IPS-NIHi11 (cell line): Measurements from ENCODE around the gene MAZ.

ENCODE experiments used
- DNase-seq: peaks from one replicate; pipeline ENCODE4 v3.0.0; 2012; ENCODE audit warnings: mixed read lengths, low spot score

Gene MAZ

DNA sequence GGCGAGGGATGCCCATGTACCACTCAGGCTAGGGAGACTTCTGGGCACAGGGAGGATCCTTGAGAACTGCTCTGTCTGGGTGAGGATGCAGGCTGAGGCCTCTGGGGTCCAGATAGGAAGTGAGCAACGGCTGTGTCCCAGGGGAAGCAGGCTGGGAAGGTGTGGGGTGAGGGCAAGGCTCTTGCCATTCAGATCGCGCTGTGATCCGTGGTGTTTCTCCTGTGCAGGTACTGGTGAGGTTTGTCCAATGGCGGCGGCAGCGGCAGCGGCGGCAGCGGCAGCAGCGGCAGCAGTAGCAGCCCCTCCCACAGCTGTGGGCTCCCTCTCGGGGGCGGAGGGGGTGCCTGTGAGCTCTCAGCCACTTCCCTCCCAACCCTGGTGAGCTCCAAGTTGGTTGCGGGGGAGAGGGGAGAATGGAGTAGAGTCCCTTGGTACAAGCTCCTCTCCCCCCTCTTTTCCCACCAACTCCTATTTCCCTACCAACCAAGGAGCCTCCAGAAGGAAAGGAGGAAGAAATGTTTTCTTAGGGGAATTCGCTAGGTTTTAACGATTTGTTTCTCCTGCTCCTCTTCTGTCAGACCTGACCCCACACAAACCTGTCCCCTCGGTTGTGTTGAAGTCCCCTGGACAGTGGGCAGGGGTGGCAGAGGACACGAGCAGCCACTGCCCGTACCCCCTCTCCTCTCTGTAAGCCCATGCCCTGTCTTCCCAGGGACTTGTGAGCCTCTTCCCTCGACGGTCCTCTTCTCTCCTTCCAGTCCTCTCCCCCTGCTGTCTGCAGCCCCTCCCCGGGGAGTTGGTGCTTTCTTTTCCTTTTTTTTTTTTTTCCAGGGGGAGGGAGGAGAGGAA is 3.7 kb downstream of the MAZ start:
- DNase-seq: no peak

- no peak for DNase-seq
Measured at GRCh38 chr16:29810699-29811169, 4.4 kb downstream of the MAZ start.

- peak; percentile 78 for DNase-seq
Measured at GRCh38 chr16:29811170-29811895, 5.0 kb downstream of the MAZ start.

DNA sequence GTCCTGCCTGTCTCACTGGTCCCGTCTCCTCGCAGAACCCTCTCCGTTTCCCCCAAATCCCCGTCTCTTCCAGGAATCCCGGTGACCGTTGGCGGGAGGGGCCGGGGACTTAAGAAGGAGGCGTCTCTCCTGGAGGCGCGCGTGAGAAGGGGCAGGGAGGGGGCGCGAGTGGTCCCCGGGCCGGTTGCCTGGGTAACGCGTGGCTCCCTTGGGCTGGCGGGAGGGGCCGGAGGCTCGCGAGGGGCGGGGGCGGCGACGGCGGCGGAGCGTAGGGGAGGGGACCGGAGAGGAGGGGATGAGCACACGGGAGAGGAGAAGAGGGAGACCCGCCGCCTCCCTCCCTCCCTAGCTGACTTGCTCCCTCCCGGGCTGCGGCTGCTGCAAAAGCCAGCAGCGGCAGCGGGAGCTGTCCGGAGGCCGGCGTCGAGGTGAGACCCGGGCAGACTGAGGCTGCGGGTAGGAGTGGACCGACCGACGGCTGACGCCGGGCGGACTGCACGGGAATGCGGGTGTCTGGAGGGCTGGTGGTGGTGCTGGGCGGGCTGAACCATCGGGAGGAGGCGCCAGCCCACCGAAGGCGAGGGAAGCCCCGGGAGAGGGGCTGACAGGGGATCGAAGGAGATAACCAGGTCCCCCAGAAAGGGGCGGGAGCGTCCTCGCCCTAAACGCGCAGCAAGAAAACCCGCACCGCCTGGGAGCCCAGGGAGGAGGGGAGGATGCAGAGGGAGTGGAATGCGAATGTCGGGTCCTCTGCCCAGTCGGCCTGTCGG is 5.8 kb downstream of the MAZ start, which contains the start of gene PRRT2:
TSS of gene PRRT2 (plus strand) at position 298 of the 770 bp plus-strand sequence. CDS start 862 bp downstream, outside the sequence.
- DNase-seq: peak; percentile 57

DNA sequence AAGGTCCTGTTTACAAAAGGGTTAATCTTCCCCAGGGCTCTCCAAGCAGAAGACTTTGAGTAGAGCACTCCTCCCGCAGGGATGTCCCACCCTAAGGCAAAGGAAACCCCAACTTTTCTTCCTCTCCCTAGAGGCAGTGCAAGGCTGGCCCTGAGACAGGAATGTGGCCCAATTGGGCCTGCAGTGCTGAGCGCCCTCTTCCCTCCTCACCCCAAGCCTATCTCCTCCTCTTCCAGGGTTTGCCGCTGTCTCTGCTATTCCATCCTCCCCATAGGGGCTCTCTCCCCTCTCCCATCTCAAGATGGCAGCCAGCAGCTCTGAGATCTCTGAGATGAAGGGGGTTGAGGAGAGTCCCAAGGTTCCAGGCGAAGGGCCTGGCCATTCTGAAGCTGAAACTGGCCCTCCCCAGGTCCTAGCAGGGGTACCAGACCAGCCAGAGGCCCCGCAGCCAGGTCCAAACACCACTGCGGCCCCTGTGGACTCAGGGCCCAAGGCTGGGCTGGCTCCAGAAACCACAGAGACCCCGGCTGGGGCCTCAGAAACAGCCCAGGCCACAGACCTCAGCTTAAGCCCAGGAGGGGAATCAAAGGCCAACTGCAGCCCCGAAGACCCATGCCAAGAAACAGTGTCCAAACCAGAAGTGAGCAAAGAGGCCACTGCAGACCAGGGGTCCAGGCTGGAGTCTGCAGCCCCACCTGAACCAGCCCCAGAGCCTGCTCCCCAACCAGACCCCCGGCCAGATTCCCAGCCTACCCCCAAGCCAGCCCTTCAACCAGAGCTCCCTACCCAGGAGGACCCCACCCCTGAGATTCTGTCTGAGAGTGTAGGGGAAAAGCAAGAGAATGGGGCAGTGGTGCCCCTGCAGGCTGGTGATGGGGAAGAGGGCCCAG is 6.7 kb downstream of the MAZ start:
- DNase-seq: no peak

- no peak for DNase-seq
Measured at GRCh38 chr16:29813644-29814562, 7.6 kb downstream of the MAZ start.

DNA sequence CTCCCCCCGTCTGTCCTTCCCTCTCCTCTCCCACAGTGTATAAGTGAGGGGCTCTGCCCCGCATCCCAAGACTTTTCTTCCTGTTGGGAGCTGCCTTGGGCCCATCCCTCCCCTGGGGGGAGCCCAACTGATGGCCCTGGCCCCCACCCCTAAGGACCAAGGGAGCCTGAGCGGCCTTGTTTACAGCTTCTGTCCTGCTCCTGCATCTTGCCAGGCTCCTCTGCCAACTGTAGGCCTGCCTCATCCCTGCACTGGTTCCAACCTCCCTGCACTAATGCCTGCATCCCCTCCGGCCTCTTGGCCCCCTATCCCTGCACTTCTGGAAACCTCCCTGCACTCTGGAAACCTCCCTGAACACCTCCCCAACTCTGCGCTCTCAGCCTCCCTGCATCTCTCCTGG is 8.3 kb downstream of the MAZ start:
- no peak for DNase-seq

DNA sequence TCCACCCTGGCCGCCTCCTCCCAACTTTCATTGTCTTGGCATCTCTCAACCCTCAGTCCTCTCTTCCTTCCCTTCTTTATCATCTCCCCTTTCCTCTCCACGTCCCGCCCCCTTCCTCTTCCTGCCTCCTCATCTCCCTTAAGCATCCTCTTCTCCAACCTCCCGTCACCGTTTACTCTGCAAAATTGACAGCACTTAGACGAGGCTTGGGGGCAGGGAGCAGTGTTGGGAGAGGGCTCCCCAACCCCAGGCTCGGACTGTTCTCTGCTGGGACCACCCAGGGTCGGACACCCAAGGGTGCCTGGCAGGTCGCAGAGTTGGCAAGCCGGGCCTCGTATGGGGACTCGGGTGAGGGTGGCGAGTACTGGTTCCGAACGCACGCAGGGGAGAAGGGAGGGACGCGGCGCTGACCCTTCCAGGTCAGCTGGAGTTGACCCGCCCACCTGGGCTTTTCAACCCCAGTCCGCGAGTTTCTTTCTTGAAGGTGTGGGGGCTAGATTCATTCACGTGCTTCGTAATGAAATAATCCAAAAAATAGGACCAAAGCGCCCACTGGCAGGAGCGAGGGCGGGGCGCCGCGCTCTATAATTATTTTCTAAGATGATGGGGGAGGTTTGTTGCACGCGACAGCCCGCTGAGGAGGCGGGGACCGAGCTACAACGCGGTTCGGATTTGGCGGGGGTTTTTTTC is 8.8 kb downstream of the MAZ start:
- no peak for DNase-seq

- peak; percentile 89 for DNase-seq
Measured at GRCh38 chr16:29815793-29816693, 9.7 kb downstream of the MAZ start, which contains the start of gene PAGR1. TSS of gene PAGR1 (plus strand) at chr16:29816152. CDS start at chr16:29816526, 374 bp downstream.

DNA sequence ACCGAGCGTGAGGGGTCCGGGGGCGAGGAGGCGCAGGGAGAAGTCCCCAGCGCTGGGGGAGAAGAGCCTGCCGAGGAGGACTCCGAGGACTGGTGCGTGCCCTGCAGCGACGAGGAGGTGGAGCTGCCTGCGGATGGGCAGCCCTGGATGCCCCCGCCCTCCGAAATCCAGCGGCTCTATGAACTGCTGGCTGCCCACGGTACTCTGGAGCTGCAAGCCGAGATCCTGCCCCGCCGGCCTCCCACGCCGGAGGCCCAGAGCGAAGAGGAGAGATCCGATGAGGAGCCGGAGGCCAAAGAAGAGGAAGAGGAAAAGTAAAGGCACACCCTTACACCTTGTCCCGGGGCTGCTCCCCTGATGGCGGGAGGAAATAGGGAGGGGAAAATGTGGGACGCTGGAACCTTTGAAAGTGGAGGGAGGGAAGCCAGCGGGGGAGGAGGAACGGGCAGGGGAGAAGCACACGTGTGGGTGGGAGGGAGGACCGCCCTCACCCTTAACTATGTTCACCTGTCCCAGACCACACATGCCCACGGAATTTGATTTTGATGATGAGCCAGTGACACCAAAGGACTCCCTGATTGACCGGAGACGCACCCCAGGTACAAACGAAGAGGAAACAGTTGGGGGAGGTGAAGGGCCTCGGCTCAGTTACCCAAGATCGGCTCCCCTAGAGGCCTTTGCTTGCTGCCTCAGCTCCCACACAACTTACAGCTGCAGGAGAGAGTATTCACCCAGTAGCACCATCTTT is 10.5 kb downstream of the MAZ start:
- DNase-seq: peak; percentile 72

DNA sequence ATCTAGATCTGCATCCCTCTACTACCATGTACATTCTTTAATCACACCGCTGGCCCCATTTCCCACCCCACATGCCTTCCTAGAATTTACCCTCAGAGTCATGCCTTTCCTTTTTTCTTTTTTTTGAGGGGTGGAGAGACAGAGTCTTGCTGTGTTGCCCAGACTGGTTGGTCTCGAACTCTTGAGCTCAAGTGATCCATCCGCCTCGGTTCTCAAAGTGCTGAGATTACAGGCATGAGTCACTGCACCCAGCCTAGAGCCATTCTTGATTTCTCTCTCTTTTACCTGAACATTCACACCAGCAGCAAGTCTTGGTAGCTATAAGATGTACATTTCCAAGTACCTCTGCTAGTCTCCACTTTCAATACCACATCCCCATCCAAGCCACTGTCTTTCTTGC is 11.8 kb downstream of the MAZ start:
- no peak for DNase-seq

- no peak for DNase-seq
Measured at GRCh38 chr16:29819506-29819905, 13.2 kb downstream of the MAZ start.

DNA sequence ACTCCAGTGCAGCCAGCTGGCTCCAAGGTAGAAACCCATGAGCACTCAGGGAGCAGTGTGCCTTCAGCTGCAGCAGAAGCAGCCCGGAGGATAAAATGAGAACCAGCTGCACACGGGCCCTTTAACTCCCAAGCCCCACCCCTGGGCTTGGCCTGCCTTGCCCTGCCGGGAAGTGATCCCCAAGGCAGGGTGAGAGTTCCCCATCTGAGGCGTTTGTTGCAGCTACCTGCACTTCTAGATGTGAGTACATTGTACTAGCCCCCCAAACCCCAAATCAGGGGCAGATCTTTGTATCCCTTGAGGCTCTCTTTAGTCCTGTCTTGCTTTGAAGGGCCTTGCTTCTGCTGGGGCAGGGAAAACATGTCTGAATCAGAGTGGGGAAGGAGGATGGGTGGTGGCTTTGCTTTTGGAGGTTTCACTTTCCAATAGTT is 14.0 kb downstream of the MAZ start, which contains the start of gene MVP:
TSS of gene MVP (plus strand) at position 192 of the 431 bp plus-strand sequence. CDS start 10,088 bp downstream, outside the sequence.
- DNase-seq: no peak

DNA sequence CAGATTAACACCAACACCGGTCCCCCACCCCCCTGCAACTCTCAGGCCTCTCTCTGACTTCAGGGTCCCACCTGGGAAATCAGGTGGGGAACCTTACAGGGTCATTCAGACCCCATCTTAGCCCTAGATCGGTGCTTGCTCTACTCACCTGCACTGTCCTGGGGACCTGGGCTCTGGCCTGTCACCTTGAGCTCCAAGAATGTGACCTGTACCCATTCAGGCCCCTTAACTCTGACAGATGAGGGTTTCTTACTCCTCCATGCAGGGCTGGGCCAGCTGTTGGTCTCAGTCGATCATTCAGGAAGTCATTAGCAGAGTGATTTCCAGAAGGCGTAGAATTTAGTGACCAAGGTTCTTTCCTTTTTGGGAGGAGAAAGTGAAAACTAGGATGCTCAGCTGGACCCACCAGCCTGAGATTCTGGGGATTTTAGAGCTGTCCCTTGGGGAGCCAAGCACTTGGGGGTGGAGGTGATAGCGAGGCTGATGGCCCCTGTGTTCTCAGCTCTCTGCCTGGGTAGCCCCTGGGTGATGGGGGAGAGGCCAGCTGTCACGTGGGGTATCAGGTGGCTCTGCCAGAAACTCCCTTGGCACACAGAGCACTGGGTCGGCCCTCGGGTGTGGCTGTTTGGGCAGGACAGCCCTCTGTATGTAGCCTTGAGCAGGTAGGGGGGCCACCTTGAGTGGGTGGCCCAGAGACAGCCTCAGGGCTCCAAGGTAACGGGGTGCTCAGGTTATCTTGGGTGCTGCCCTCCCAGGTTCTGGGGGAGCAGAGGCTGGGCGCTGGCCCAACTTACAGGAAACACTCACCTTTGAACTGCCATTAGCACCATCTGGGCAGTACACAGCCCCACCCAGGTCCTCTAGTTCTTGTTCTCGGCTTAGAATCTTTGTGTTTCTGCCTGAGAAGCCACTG is 14.7 kb downstream of the MAZ start:
- no peak for DNase-seq

- DNase-seq: no peak
Measured at GRCh38 chr16:29821643-29822115, 15.3 kb downstream of the MAZ start.

DNA sequence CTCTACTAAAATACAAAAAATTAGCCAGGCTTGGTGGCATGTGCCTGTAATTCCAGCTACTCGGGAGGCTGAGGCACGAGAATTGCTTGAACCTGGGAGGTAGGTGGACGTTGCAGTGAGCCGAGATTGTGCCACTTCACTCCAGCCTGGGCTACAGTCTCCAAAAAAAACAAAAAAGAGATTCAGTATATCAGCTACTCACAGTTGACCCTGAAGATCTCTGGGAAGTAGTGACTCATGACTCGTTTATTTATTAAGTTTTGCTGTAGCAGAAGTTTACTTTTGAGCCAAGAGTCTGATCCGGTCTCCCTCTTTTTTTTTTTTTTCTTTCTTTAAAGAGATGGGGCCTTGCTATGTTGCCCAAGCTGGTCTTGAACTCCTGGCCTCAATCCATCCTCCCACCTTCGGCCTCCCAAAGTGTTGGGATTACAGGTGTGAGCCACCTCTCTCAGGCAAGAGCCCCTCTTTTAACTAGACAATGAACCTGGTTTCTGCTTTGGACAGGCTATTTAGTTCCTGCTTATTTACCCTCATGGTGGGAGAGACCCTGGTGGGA is 18.3 kb downstream of the MAZ start:
- DNase-seq: no peak
